ENCODE results near the gene CD3G.
"Not testable (repeated sequence)": the region's sequence is repeated elsewhere in the genome, so short reads cannot be mapped to it uniquely, and the experiment has no call there.

CD3G gene

DNA sequence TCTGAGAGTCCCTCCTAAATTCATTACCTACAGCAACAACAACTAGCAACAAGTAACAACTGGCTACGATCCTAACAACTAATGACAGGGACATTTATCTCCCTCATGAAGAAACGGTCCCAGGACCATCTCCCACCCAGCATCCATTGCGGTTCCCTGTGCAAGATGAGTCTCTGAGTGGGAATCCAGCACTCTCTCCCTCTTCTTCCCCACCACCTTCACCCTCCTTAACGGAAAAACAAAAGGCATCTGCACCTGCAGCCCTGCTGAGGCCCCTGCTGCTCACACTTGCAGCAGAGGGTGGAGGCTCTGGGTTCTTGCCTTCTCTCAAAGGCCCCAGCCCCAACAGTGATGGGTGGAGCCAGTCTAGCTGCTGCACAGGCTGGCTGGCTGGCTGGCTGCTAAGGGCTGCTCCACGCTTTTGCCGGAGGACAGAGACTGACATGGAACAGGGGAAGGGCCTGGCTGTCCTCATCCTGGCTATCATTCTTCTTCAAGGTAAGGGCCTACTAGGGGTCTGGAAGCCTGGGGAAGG is at the start of gene CD3G:
Gene CD3G (plus strand): TSS at position 364 of the 535 bp plus-strand sequence. CDS start 80 bp downstream, at position 444.
- no peak for DNase-seq

DNA sequence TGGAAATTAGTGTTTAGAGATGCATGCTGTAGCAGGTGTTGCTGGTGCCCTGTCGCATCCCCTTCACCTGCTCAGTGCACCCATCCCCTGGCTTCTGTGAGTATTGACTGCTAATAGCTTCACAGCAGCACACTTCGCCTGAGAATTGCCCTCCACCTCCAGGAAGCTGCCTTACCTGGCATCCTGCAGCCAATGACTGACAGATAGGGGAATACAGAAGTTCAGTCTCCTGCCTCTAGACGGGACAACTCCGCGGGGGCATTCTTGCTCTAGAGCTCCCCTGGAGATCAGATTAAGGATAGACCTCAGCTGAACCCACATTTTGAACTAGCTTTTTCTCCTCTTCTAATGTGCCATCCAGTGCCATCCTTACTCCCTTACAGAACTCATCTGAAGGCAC is 48.9 kb upstream of the CD3G start:
- no peak for DNase-seq

DNA sequence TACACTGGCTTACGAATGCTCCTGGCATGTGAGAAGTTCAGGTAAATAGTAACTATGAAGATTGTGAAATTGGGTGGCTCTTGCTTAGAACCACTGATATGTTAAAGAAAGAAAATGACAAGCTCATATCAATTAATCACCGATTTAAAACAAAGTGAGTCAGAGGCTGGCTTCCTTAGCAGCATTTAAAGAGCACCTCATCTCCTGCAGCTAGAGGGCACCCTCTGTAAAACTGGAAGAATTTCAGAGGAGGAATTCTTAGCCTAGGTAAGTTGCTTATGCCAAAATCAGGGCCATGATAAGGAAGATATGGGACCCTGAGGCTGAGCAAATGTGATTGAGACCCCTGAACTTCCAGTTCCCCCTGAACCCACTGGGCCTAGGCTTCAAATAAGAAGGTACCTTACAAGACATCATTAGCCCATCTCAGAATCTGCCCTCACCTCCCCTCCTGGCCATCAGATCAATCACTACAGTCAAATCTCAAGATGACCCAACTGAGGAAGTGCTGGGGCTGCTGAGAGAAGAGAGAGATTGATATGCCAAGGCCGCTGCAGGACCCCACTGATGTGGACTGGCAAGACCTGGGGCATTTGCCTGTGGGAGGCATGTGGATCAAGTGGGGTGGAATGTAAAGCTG is 48.2 kb upstream of the CD3G start:
- DNase-seq: no peak

GRCh38 chr11:118301600-118302195 is 42.4 kb upstream of the CD3G start:
- DNase-seq: no peak

DNA sequence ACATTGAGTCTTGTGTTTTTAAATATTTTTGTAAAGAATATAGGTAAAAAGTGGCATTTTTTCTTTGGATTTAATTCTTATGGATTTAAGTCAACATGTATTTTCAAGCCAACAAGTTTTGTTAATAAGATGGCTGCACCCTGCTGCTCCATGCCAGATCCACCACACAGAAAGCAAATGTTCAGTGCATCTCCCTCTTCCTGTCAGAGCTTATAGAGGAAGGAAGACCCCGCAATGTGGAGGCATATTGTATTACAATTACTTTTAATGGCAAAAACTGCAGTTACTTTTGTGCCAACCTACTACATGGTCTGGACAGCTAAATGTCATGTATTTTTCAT is 39.9 kb upstream of the CD3G start:
- DNase-seq: no peak

DNA sequence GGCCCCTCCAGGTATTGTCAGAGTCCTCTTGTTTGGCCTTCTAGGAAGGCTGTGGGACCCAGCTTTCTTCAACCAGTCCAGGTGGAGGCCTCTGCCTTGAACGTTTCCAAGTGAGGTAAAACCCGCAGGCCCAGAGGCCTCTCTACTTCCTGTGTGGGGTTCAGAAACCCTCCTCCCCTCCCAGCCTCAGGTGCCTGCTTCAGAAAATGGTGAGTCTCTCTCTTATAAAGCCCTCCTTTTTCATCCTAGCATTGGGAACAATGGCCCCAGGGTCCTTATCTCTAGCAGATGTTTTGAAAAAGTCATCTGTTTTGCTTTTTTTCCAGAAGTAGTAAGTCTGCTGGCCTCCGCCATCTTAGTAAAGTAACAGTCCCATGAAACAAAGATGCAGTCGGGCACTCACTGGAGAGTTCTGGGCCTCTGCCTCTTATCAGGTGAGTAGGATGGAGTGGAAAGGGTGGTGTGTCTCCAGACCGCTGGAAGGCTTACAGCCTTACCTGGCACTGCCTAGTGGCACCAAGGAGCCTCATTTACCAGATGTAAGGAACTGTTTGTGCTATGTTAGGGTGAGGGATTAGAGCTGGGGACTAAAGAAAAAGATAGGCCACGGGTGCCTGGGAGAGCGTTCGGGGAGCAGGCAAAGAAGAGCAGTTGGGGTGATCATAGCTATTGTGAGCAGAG is 39.4 kb upstream of the CD3G start, which contains the start of gene CD3E:
Gene CD3E (plus strand): TSS at position 163 of the 681 bp plus-strand sequence. CDS start 223 bp downstream, at position 386.
- no peak for DNase-seq

DNA sequence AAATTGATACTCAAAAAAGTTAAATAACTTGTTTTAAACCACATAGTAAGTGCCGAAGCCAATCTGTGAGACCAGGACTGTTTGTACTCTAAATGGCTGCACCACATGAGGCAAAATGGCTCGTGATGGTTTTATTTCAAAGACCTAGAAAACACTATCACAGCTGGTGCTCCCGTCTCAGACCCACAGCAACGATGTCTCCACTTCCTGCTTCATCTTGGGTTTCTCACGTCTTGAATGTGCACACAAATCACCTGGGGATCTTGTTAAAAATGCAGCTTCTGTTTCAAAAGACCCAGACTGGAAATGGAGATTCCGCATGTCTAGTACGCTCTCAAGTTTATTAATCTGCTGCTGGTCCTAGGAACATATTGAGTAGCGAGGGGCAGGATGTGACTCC is 38.4 kb upstream of the CD3G start:
- no peak for DNase-seq

- no peak for DNase-seq
Measured at GRCh38 chr11:118306556-118306955, 37.6 kb upstream of the CD3G start.

GRCh38 chr11:118308995-118309528 is 35.1 kb upstream of the CD3G start:
- DNase-seq: not testable (repeated sequence)

DNA sequence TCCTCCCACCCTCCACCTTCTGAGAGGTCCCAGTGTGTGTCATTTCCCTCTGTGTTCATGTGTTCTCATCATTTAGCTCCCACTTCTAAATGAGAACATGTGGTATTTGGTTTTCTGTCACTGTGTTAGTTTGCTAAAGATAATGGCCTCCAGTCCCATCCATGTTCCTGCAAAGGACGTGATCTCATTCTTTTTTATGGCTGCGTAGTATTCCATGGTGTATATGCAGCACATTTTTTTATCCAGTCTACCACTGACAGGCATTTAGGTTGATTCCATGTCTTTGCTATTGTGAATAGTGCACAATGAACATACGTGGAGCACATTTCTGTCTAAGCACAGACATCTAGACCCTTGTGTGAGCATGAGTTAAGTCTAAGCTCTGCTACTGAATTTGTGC is 33.9 kb upstream of the CD3G start:
- no peak for DNase-seq

- no peak for DNase-seq
Measured at GRCh38 chr11:118310781-118311485, 33.2 kb upstream of the CD3G start.

- no peak for DNase-seq
Measured at GRCh38 chr11:118311518-118311917, 32.6 kb upstream of the CD3G start.

DNA sequence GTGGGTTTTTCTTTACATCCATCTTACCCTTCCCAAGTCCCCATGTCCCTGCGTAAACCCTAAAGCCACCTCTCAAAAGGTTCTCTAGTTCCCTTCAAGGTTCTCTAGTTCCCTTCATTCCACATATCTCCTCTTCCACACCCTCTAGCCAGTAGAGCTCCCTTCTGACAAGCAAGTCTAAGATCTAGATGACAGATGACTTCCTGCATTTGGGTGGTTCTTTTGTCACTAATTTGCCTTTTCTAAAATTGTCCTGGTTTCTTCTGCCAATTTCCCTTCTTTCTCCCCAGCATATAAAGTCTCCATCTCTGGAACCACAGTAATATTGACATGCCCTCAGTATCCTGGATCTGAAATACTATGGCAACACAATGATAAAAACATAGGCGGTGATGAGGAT is 31.8 kb upstream of the CD3G start:
- DNase-seq: no peak

DNA sequence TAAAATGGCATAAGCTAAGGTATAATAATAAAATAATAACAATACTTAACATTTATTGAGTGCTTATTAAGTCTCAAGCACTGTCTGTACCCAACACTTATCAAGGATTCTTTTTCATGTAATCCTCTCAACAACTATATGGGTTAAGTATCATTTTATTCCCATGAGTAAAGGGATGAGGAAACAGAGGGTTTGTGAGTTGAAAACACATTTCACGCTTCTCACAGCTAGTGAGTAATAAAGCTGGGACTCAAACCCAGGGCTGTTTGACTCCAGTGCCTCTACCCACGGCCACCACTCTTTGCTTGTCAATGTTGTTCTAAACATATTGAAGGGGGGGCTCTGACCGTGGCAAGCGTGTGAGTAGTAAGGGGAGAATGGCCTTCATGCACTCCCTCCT is 30.9 kb upstream of the CD3G start:
- peak; percentile 8 for DNase-seq

DNA sequence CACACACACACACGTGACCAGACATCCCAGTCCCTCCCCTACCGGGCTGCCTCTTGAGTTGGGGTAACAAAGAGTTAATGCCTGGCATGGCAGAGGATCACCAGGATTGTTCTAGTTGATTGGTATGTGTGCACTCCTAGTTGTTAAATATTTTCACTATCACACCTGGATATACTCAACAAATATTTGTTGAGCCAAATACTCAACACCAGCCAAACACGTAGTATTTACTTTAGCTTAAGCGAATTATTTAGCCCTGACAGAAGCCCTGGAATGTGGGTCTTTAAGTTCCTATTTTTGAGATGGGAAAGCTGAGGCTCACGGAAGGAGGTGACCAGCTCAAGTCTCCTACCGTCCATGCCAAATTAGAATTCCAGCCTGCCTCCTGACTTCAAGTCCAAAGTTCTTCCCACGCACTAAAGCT is 29.1 kb upstream of the CD3G start:
- DNase-seq: no peak

GRCh38 chr11:118318124-118318523 is 26.0 kb upstream of the CD3G start:
- DNase-seq: peak; percentile 21

DNA sequence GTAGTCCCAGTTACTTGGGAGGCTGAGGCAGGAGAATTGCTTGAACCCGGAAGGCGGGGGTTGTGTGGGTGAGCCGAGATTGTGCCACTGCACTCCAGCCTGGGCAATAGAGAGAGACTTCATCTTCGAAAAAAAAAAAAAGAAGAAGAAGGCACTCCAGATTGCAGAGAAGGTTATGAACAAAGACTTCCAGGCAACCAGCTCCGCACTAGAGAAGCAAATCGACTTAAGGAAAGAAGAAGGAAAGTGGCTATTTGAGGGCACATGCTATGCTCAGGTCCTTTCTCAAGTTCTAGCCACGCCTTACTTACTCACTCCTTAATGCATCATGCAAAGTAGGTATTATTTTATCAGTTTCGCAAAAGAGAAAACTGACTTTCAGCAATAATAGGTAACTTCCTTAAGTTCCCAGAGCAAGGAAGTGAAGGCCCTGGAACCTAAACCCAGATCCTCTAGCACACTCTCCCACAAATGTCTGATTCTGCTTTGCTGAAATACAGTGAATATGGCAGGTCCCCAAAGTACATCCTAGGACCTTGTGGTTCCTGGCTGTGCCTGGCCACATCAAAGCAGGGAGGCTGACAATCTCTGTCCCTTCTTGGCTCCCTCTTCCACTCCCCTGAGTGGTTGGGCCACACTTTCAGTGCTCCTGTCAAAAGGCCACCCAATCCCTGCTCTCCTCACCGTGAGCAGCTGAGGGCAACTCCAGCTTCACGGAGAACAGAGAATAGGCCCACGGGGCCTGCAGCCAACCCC is 25.4 kb upstream of the CD3G start:
- DNase-seq: no peak

DNA sequence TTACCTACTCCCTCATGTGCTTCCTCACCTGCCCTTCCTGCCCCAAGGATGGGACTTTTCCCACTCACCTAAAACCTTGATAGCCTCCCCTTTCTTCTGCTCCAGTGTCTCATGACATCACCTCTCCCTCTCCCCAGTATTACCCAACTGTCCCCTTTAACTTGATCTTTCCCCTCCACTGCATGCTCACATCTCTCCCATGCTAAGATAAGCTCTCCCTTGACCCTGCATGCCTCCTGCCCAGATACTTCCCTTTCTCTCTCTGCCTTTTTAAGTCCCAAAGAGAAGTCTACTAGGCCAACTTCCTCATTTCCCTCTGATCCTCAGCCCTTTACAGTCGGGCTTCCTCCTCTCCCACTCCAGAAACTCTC is 24.8 kb upstream of the CD3G start:
- DNase-seq: no peak

DNA sequence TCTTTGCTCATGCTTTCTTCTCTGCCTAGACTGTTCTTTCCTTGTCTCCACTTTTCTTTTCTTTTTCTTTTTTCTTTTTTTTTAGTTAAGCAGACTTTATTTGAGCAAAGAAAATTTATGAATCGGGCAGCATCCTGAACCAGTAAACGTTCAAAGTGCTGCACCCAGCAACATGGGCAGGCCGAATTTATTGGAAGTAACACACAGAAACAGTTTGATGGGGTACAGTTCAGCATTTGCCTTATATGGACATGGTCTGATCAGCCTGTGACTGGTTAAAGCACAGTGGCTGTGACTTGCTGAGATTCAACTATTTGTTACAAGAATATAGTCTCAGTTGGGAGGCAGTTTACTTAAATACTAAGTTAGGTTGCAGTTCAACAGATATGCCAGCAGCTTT is 23.6 kb upstream of the CD3G start:
- DNase-seq: no peak

DNA sequence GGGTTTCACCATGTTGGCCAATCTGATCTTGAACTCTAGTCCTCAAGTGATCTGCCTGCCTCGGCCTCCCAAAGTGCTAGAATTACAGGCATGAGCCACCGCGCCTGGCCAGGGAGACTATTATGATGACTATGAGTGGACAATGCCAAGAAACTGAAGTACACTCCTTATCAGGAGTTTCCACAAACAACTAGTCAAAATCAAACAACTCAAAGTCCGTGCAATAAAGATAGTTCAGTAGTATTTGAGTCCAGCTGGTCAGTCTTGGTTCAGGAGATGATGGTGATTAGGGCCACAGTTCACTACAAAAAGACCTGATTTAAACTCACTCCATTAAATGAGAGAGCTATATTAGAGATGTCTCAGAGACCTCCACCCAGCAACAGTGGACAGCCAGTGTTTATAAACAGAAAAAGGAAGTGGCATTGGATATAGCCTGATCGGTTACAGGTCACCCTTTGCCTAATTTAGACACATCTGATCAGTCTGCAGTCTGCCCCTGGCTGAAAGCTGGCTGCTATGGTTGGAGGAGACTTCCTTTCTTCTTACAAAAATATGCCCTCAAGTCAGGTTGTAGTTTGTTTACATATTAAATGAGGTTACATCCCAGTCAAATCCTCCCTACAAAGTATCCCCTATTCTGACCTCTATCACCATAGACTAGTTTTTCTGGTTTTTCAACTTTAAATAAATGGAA is 22.6 kb upstream of the CD3G start:
- DNase-seq: no peak

DNA sequence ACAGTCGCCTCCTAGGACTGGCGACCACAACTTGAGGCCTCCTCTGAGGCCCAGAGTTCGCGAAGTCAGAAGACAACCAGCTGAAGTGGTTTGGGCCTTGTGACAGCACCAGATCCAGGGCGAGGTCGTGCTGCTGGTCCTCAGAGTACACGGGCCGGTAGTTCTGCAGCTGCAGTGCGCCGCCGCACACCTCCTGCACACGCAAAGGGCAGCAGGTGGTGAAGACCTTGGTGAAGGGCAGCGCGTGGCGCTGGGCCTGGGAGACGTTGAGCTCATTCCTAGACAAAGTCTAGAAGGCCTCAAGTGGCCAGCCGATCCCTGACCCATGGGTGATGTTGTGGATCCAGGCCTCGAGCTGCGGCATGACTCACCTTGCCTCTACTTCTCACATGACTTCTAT is 21.4 kb upstream of the CD3G start:
- DNase-seq: no peak

GRCh38 chr11:118325283-118325682 is 18.9 kb upstream of the CD3G start:
- no peak for DNase-seq
